Putamen (tissue), 1 donor: ENCODE results near the gene TMEM80.
A peak's percentile ranks its signal among the peaks of the same experiment; 100 is the strongest.

ENCODE experiments used
- DNase-seq: peaks from one replicate; pipeline ENCODE4 v3.0.0-alpha.2; 2016; ENCODE audit warnings: low spot score

TMEM80 gene

GRCh38 chr11:746289-747157, 50.9 kb downstream of the TMEM80 start:
- peak; percentile 79 for DNase-seq

GRCh38 chr11:747158-748006, 51.8 kb downstream of the TMEM80 start, which contains the start of gene TALDO1:
Gene TALDO1, plus strand, starts transcription at chr11:747464. Its CDS starts 18 bp downstream, at chr11:747482.
- DNase-seq = peak; percentile 91

GRCh38 chr11:748007-748359, 52.4 kb downstream of the TMEM80 start:
- no peak for DNase-seq

- DNase-seq = no peak
These were observed 54.1 kb downstream of the TMEM80 start for GRCh38 chr11:749731-750130.
